Nephron progenitor cell (in vitro differentiated cells): ENCODE results near the gene PRXL2C.
"Not testable (repeated sequence)": the region's sequence is repeated elsewhere in the genome, so short reads cannot be mapped to it uniquely, and the experiment has no call there.

Experiments
- DNase-seq: peaks from one replicate; pipeline ENCODE4 v3.0.0; 2021
- H3K27ac Mint-ChIP-seq: 2 replicates; pipeline ENCODE4 v1.8.0; 2021; ENCODE audit warnings: mild to moderate bottlenecking, moderate library complexity, mixed read lengths
- H3K27me3 Mint-ChIP-seq: 2 replicates; pipeline ENCODE4 v1.8.0; 2021; ENCODE audit warnings: mild to moderate bottlenecking, low read depth, mixed read lengths; ENCODE audit not compliant: poor library complexity
- H3K36me3 Mint-ChIP-seq: 2 replicates; pipeline ENCODE4 v1.8.0; 2021; ENCODE audit warnings: low read depth, mixed read lengths
- H3K4me1 Mint-ChIP-seq: 2 replicates; pipeline ENCODE4 v1.8.0; 2021; ENCODE audit warnings: mixed read lengths
- H3K4me3 Mint-ChIP-seq: 2 replicates; pipeline ENCODE4 v1.8.0; 2021; ENCODE audit warnings: mild to moderate bottlenecking, moderate library complexity, mixed read lengths
- H3K9me3 Mint-ChIP-seq: 2 replicates; pipeline ENCODE4 v1.8.0; 2021; ENCODE audit warnings: mild to moderate bottlenecking, moderate library complexity, mixed read lengths
- TF ChIP-seq, protein P1 (sequence below): fragments of 200-600 bp; sonication (generic); IDR thresholded peaks from 2 replicates; pipeline ENCODE4 v1.5.0; 2021; ENCODE audit warnings: antibody characterized with exemption

PRXL2C gene

GRCh38 chr9:96616817-96617438 lies 38.2 kb downstream of the PRXL2C start:
- Mint-ChIP-seq H3K27ac (no peak overlapping the region), H3K4me1 (peaks cover 76% of the 10 kb centered on the region), H3K36me3 (no peaks in the 10 kb centered on the region), H3K4me3 (peak overlapping the region; percentile 88), H3K27me3 (peaks cover 6% of the 10 kb centered on the region), H3K9me3 (no peaks in the 10 kb centered on the region)
- TF ChIP-seq, protein P1, sequence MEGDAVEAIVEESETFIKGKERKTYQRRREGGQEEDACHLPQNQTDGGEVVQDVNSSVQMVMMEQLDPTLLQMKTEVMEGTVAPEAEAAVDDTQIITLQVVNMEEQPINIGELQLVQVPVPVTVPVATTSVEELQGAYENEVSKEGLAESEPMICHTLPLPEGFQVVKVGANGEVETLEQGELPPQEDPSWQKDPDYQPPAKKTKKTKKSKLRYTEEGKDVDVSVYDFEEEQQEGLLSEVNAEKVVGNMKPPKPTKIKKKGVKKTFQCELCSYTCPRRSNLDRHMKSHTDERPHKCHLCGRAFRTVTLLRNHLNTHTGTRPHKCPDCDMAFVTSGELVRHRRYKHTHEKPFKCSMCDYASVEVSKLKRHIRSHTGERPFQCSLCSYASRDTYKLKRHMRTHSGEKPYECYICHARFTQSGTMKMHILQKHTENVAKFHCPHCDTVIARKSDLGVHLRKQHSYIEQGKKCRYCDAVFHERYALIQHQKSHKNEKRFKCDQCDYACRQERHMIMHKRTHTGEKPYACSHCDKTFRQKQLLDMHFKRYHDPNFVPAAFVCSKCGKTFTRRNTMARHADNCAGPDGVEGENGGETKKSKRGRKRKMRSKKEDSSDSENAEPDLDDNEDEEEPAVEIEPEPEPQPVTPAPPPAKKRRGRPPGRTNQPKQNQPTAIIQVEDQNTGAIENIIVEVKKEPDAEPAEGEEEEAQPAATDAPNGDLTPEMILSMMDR: no peak
- no peak for DNase-seq

DNA sequence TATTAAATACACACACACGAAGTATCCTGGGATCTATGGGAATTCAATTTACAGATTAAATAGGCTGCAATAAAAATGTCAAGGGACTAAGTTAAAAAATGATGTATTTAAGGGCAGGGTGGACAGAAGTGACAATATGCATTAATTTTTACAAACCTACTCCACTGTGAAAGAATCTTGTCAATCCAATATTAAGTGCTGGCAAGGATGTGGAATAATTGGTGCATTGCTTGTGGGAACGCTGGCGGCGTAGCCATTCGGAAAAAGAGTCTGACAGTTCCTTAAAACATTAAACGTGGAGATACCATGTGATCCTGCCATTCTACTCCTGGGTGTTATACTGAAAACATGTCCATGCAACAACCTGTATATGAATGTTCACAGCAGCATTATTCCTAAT lies 39.7 kb downstream of the PRXL2C start:
- no peak for DNase-seq
- TF ChIP-seq, protein P1: no peak
- Mint-ChIP-seq H3K27me3 (peaks cover 7% of the 10 kb centered on the region), H3K27ac (no peak overlapping the region), H3K36me3 (no peaks in the 10 kb centered on the region), H3K9me3 (no peaks in the 10 kb centered on the region), H3K4me1 (peaks cover 67% of the 10 kb centered on the region), H3K4me3 (no peak overlapping the region)

GRCh38 chr9:96614664-96615063 lies 40.5 kb downstream of the PRXL2C start:
- H3K27me3 Mint-ChIP-seq, H3K36me3 Mint-ChIP-seq, H3K9me3 Mint-ChIP-seq, H3K27ac Mint-ChIP-seq, H3K4me3 Mint-ChIP-seq, DNase-seq: not testable (repeated sequence)
- H3K4me1 Mint-ChIP-seq: peaks cover 60% of the 10 kb centered on the region

DNA sequence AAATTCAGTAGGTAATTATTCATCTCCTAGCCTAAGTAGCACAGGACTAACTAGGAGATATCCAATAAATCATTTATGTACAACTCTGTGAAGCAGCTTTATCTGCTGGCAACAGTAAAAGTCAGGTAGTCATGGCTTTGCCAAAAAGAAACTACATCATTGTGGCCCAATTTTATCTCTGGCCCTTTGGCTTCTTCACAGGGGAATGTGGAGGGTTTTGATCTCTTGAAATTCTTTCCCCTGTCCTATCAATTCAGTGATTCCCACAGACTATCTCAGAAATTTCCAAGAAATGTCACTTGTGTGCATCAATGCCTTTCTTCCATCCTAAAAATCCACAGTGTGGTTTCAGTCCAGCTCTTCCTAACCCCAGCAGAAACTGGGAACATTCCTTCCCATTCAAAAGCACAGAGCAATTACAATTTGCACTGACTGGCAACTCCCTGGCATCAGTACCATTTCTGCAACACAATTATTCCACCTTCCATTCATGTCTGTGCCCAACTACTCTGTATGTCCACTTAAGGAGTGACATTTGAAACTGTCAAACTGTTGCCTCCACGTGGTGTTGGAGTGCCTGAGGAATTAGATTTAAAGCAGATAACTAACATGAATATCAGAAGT lies 42.0 kb downstream of the PRXL2C start:
- DNase-seq: no peak
- H3K27ac Mint-ChIP-seq: peak overlapping the region; percentile 3
- H3K9me3 Mint-ChIP-seq: no peaks in the 10 kb centered on the region
- TF ChIP-seq, protein P1: no peak
- H3K4me1 Mint-ChIP-seq: peaks cover 56% of the 10 kb centered on the region
- no peak overlapping the region for H3K4me3 Mint-ChIP-seq
- peaks cover 7% of the 10 kb centered on the region for H3K27me3 Mint-ChIP-seq
- H3K36me3 Mint-ChIP-seq: no peaks in the 10 kb centered on the region

DNA sequence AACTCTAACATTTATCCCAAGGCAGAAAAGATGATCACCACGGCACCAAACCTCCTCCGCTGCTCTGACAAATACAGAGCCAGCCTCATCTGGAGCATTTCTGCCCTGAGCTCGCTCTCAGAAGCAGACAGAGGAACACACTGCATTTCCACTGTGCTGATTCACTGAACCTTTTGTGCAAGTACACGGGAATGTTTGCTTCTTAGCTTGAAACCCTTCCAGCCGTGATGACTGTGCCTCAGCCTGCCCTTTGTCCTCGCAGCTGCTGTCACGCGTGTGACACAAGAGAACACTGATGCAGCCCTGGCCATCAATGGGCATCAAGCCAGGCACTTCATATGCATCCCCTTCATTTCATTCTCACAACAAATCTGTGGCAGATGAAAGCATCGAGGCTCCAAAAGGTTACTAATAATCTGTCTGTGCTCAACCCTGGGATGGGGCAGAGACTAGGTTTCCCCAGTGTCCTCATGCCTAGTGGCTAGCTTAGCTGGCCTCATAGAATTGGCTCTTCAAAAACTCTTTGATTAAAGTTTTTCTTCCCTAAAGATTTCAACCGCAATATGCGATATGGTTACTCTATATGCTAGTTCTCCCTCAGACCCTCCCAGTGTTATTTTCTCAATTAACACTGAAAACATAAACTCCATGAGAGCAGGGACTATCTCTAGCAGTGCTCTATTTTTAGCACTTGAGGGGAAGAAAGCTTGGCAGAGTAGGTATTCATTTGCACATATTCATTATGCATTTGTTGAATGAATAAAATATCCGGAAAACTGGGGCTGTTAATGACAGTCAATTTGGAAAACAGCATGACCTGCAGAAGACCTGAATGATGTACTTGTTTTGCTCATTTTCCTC lies 42.8 kb downstream of the PRXL2C start:
- DNase-seq: no peak
- Mint-ChIP-seq H3K36me3 (no peaks in the 10 kb centered on the region), H3K27me3 (peaks cover 6% of the 10 kb centered on the region), H3K4me1 (peaks cover 49% of the 10 kb centered on the region), H3K4me3 (no peak overlapping the region), H3K27ac (peak overlapping the region; percentile 30), H3K9me3 (no peaks in the 10 kb centered on the region)
- TF ChIP-seq, protein P1: no peak

GRCh38 chr9:96611302-96611701 lies 43.8 kb downstream of the PRXL2C start:
- no peak for DNase-seq
- Mint-ChIP-seq H3K4me3 (no peak overlapping the region), H3K9me3 (no peaks in the 10 kb centered on the region), H3K4me1 (peaks cover 38% of the 10 kb centered on the region), H3K36me3 (no peaks in the 10 kb centered on the region), H3K27ac (no peak overlapping the region), H3K27me3 (peaks cover 4% of the 10 kb centered on the region)
- TF ChIP-seq, protein P1: no peak
